Renal pelvis (tissue), 3 donors: ENCODE measurements around the gene SLC35A4. TPM values are rescaled to one million over a fixed set of nuclear protein-coding genes. Genes with fewer than 3 reads are reported as not detected.

Experiments used
- polyA plus RNA-seq, 3 donors: library from polyadenylated mRNA; unstranded; fragments of 120-200 nt; gene quantifications; one replicate each; pipeline ENCODE4 v1.2.1, GENCODE V29; 2013; ENCODE audit not compliant: insufficient read length in 3 of 3

The SLC35A4 gene
- polyA plus RNA-seq, 3 donors = 77.1 to 87.2 (median 85.2) TPM

Other genes with a start within 250 kb of the SLC35A4 start
- 10 to 100 TPM in 1 of 3 donors, 1 to 10 TPM in 2; 7.5 to 10.4 (median 9.1) TPM for gene HBEGF, start 218.2 kb upstream of the SLC35A4 start, polyA plus RNA-seq
- gene SLC4A9, start 204.6 kb upstream of the SLC35A4 start, polyA plus RNA-seq = 10 to 100 TPM; 12.4 to 36.4 (median 22.9) TPM
- gene ANKHD1, start 163.0 kb upstream of the SLC35A4 start, polyA plus RNA-seq = 100 to 1,000 TPM in 2 of 3 donors, 10 to 100 TPM in 1; 96.7 to 152 (median 126) TPM
- 10 to 100 TPM; 10.6 to 15.0 (median 11.9) TPM for gene EIF4EBP3, start 17.2 kb upstream of the SLC35A4 start, polyA plus RNA-seq
- 10 to 100 TPM; 26.8 to 31.7 (median 27.0) TPM for gene SRA1, start 7.4 kb upstream of the SLC35A4 start, polyA plus RNA-seq
- gene APBB3, start 230 bp upstream of the SLC35A4 start, polyA plus RNA-seq = 10 to 100 TPM; 31.8 to 65.7 (median 61.0) TPM
- 10 to 100 TPM in 2 of 3 donors, 1 to 10 TPM in 1; 8.4 to 10.6 (median 10.3) TPM for gene CD14, start 68.3 kb downstream of the SLC35A4 start, polyA plus RNA-seq
- 10 to 100 TPM; 16.5 to 25.0 (median 22.1) TPM for gene TMCO6, start 74.6 kb downstream of the SLC35A4 start, polyA plus RNA-seq
- gene NDUFA2, start 82.8 kb downstream of the SLC35A4 start, polyA plus RNA-seq = 10 to 100 TPM; 83.0 to 99.7 (median 99.4) TPM
- 100 to 1,000 TPM; 147 to 180 (median 177) TPM for gene IK, start 83.0 kb downstream of the SLC35A4 start, polyA plus RNA-seq
- gene WDR55, start 100.1 kb downstream of the SLC35A4 start, polyA plus RNA-seq = 10 to 100 TPM; 14.4 to 19.2 (median 18.6) TPM
- gene DND1, start 108.7 kb downstream of the SLC35A4 start, polyA plus RNA-seq = under 1 TPM in 2 of 3 donors, not detected in 1; 0.44 to 0.58 TPM
- gene HARS1, start 126.5 kb downstream of the SLC35A4 start, polyA plus RNA-seq = 10 to 100 TPM; 67.5 to 81.8 (median 75.1) TPM
- gene HARS2, start 126.6 kb downstream of the SLC35A4 start, polyA plus RNA-seq = 10 to 100 TPM; 43.1 to 62.8 (median 55.1) TPM
- 100 to 1,000 TPM in 2 of 3 donors, 10 to 100 TPM in 1; 97.1 to 131 (median 127) TPM for gene ZMAT2, start 135.6 kb downstream of the SLC35A4 start, polyA plus RNA-seq
- under 1 TPM in 1 of 3 donors, not detected in 2; 0.15 TPM for gene PCDHA1, start 221.3 kb downstream of the SLC35A4 start, polyA plus RNA-seq
- gene PCDHA2, start 230.0 kb downstream of the SLC35A4 start, polyA plus RNA-seq = under 1 TPM; 0.18 to 0.32 (median 0.20) TPM
- under 1 TPM; 0.33 to 0.40 (median 0.38) TPM for gene PCDHA3, start 236.2 kb downstream of the SLC35A4 start, polyA plus RNA-seq
- gene PCDHA4, start 242.2 kb downstream of the SLC35A4 start, polyA plus RNA-seq = 1 to 10 TPM in 1 of 3 donors, under 1 TPM in 2; 0.73 to 1.2 (median 0.81) TPM